ENCODE measurements around the gene FNDC5.

FNDC5 gene

GRCh38 chr1:32865639-32866405 lies 4.9 kb downstream of the FNDC5 start:
- in situ Hi-C loops (cut with MboI; ENCODE audit: low sequenced_read_pairs, unreplicated experiment), result no loop called here
- TF ChIP-seq CTCF (IDR thresholded peaks at IDR 0.05; ENCODE audit: borderline replicate concordance, control extremely low read depth, extremely low read depth, insufficient read depth, missing control alignments), result no peak
- DNase-seq (ENCODE audit: low spot score), result no peak

DNA sequence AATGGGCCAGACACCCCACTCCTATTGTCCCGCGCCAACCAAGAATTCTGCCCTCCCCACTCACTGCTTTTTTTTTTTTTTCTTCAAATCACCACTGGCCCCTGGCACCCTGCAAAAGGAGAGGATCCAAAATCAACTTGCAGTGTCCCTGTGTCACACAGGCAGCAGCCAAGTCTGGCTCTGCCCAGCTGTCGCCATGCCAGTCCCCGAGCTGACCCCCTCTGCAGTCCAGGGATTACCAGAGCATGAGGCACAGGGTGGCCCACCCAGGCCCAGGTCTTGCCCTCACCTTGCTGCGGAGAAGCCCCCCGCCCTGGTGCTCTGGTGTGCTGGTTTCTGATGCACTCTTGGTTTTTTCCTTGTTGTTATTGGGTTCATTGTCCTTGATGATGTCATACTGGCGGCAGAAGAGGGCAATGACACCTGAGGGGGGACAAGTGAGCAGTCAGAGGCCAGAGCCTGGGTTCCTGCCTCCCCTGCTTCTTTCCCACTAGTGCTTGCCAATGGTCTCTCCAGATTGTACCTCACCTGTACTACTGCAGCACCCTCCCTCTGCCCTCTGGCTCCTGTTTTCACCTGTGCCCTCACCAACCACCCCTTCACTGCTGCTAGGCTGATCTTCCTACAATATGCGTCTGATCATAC lies 6.2 kb downstream of the FNDC5 start:
- DNase-seq (ENCODE audit: low spot score), result no peak
- TF ChIP-seq CTCF (IDR thresholded peaks at IDR 0.05; ENCODE audit: borderline replicate concordance, control extremely low read depth, extremely low read depth, insufficient read depth, missing control alignments), result no peak
- in situ Hi-C loops (cut with MboI; ENCODE audit: low sequenced_read_pairs, unreplicated experiment), result no loop called here

GRCh38 chr1:32863881-32864245 lies 6.8 kb downstream of the FNDC5 start:
- in situ Hi-C loops (cut with MboI; ENCODE audit: low sequenced_read_pairs, unreplicated experiment), result no loop called here
- DNase-seq (ENCODE audit: low spot score), result no peak
- TF ChIP-seq CTCF (IDR thresholded peaks at IDR 0.05; ENCODE audit: borderline replicate concordance, control extremely low read depth, extremely low read depth, insufficient read depth, missing control alignments), result no peak

- TF ChIP-seq CTCF (IDR thresholded peaks at IDR 0.05; ENCODE audit: borderline replicate concordance, control extremely low read depth, extremely low read depth, insufficient read depth, missing control alignments), result no peak
- DNase-seq (ENCODE audit: low spot score), result no peak
- in situ Hi-C loops (cut with MboI; ENCODE audit: low sequenced_read_pairs, unreplicated experiment), result no loop called here
These were observed 7.4 kb downstream of the FNDC5 start for GRCh38 chr1:32863218-32863880.

- in situ Hi-C loops (cut with MboI; ENCODE audit: low sequenced_read_pairs, unreplicated experiment), result no loop called here
- TF ChIP-seq CTCF (IDR thresholded peaks at IDR 0.05; ENCODE audit: borderline replicate concordance, control extremely low read depth, extremely low read depth, insufficient read depth, missing control alignments), result no peak
- DNase-seq (ENCODE audit: low spot score), result no peak
These were observed 8.6 kb downstream of the FNDC5 start for GRCh38 chr1:32861904-32862695.

- in situ Hi-C loops (cut with MboI; ENCODE audit: low sequenced_read_pairs, unreplicated experiment), result no loop called here
- no peak for TF ChIP-seq CTCF (IDR thresholded peaks at IDR 0.05; ENCODE audit: borderline replicate concordance, control extremely low read depth, extremely low read depth, insufficient read depth, missing control alignments)
- no peak for DNase-seq (ENCODE audit: low spot score)
These were observed 10.1 kb downstream of the FNDC5 start for GRCh38 chr1:32860566-32860965.

Data from GM13976 (cell line).